Neural progenitor cell (in vitro differentiated cells): ENCODE results near the gene SNAI1. TPM values are rescaled to one million over a fixed set of nuclear protein-coding genes. Genes with fewer than 3 reads are reported as not detected.

ENCODE experiments used
- DNase-seq: peaks from one replicate; pipeline ENCODE4 v3.0.0-alpha.2; 2016; ENCODE audit warnings: low spot score
- H2AFZ ChIP-seq: fragments of 200-600 bp; sonication (generic); replicated peaks from 2 replicates; pipeline ENCODE4 v1.6.1; 2016; ENCODE audit warnings: antibody characterized with exemption
- H3F3A ChIP-seq: fragments of 200-600 bp; sonication (generic); 2 replicates; pipeline ENCODE4 v1.6.1; 2016; ENCODE audit warnings: antibody characterized with exemption, low read depth
- H3K27ac ChIP-seq: fragments of 200-600 bp; sonication (generic); 2 replicates; pipeline ENCODE4 v1.5.1; 2016; ENCODE audit warnings: mild to moderate bottlenecking
- H3K27me3 ChIP-seq: fragments of 200-600 bp; sonication (generic); 2 replicates; pipeline ENCODE4 v1.6.1; 2016; ENCODE audit warnings: mild to moderate bottlenecking, moderate library complexity
- H3K36me3 ChIP-seq: fragments of 200-600 bp; sonication (generic); 2 replicates; pipeline ENCODE4 v1.5.1; 2016
- H3K4me1 ChIP-seq: fragments of 200-600 bp; sonication (generic); 2 replicates; pipeline ENCODE4 v1.6.1; 2016; ENCODE audit warnings: mixed run types
- H3K4me2 ChIP-seq: fragments of 200-600 bp; sonication (generic); 2 replicates; pipeline ENCODE4 v1.6.1; 2016
- H3K4me3 ChIP-seq: fragments of 200-600 bp; sonication (generic); 2 replicates; pipeline ENCODE4 v1.5.1; 2016
- H3K79me2 ChIP-seq: fragments of 200-600 bp; sonication (generic); 2 replicates; pipeline ENCODE4 v1.6.1; 2016; ENCODE audit warnings: low read depth
- H3K9ac ChIP-seq: fragments of 200-600 bp; sonication (generic); 2 replicates; pipeline ENCODE4 v1.6.1; 2016
- H3K9me3 ChIP-seq: fragments of 200-600 bp; sonication (generic); 2 replicates; pipeline ENCODE4 v1.5.1; 2016; ENCODE audit warnings: low read depth
- H4K20me1 ChIP-seq: fragments of 200-600 bp; sonication (generic); 2 replicates; pipeline ENCODE4 v1.6.1; 2016; ENCODE audit warnings: low read depth
- H3K27ac Mint-ChIP-seq: 3 replicates; pipeline ENCODE4 v1.8.0; 2021; ENCODE audit warnings: mixed read lengths
- H3K27me3 Mint-ChIP-seq: 2 replicates; pipeline ENCODE4 v1.8.0; 2022; ENCODE audit warnings: low read depth, mild to moderate bottlenecking, inconsistent platforms, moderate library complexity, mixed read lengths; ENCODE audit not compliant: insufficient read depth
- H3K36me3 Mint-ChIP-seq: 3 replicates; pipeline ENCODE4 v1.8.0; 2021; ENCODE audit warnings: mixed read lengths
- H3K4me1 Mint-ChIP-seq: 3 replicates; pipeline ENCODE4 v1.8.0; 2021; ENCODE audit warnings: mixed read lengths
- H3K4me3 Mint-ChIP-seq: 3 replicates; pipeline ENCODE4 v1.8.0; 2021; ENCODE audit warnings: mild to moderate bottlenecking, moderate library complexity, mixed read lengths
- H3K9me3 Mint-ChIP-seq: 3 replicates; pipeline ENCODE4 v1.8.0; 2020; ENCODE audit warnings: mixed read lengths
- EZH2 ChIP-seq: fragments of 200-600 bp; sonication (generic); IDR thresholded peaks from 2 replicates; pipeline ENCODE4 v1.6.1; 2017; ENCODE audit warnings: antibody characterized with exemption, mild to moderate bottlenecking, moderate library complexity
- EZH2phosphoT487 ChIP-seq: fragments of 200-600 bp; sonication (generic); IDR thresholded peaks from 2 replicates; pipeline ENCODE4 v1.6.1; 2017; ENCODE audit warnings: antibody characterized with exemption
- total RNA-seq: library from RNA; depleted of rRNA; stranded (reverse); fragments of >200 nt; gene quantifications from 2 replicates; pipeline ENCODE4 v1.2.3, GENCODE V29; 2015; ENCODE audit warnings: low replicate concordance
- TF ChIP-seq, protein P1 (sequence below): fragments of 200-600 bp; sonication (generic); IDR thresholded peaks from 2 replicates; pipeline ENCODE4 v1.5.1; 2017; ENCODE audit warnings: antibody characterized with exemption, mild to moderate bottlenecking

SNAI1 gene
- total RNA-seq = 1.1 and 4.0 TPM in 2 replicates

GRCh38 chr20:49982346-49983122 is at the start of gene SNAI1:
TSS of gene SNAI1 (plus strand) at chr20:49982980. CDS start at chr20:49983060, 80 bp downstream.
- peak within 1 kb of the TSS; percentile 10 for H3K27ac Mint-ChIP-seq
- no peaks in the 10 kb centered on the region for H3K36me3 ChIP-seq
- peak within 1 kb of the TSS; percentile 53 for H3K9ac ChIP-seq
- H4K20me1 ChIP-seq = peaks cover 13% of the 10 kb centered on the region
- peaks cover 56% of the 10 kb centered on the region for H3K4me1 ChIP-seq
- H3K4me3 Mint-ChIP-seq = peak within 1 kb of the TSS; percentile 89
- H3K27me3 Mint-ChIP-seq = peaks cover 22% of the 10 kb centered on the region
- DNase-seq = peak; percentile 96
- H3K9me3 ChIP-seq = no peaks in the 10 kb centered on the region
- peak within 1 kb of the TSS; percentile 78 for H3K4me3 ChIP-seq
- peak within 1 kb of the TSS; percentile 55 for H2AFZ ChIP-seq
- no peaks in the 10 kb centered on the region for H3K36me3 Mint-ChIP-seq
- TF ChIP-seq EZH2phosphoT487 = no peak
- TF ChIP-seq, protein P1, sequence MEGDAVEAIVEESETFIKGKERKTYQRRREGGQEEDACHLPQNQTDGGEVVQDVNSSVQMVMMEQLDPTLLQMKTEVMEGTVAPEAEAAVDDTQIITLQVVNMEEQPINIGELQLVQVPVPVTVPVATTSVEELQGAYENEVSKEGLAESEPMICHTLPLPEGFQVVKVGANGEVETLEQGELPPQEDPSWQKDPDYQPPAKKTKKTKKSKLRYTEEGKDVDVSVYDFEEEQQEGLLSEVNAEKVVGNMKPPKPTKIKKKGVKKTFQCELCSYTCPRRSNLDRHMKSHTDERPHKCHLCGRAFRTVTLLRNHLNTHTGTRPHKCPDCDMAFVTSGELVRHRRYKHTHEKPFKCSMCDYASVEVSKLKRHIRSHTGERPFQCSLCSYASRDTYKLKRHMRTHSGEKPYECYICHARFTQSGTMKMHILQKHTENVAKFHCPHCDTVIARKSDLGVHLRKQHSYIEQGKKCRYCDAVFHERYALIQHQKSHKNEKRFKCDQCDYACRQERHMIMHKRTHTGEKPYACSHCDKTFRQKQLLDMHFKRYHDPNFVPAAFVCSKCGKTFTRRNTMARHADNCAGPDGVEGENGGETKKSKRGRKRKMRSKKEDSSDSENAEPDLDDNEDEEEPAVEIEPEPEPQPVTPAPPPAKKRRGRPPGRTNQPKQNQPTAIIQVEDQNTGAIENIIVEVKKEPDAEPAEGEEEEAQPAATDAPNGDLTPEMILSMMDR = peak; percentile 60
- H3K27ac ChIP-seq = no peak within 1 kb of the TSS
- peaks cover 25% of the 10 kb centered on the region for H3K27me3 ChIP-seq
- H3K9me3 Mint-ChIP-seq = no peaks in the 10 kb centered on the region
- peaks cover 16% of the 10 kb centered on the region for H3K79me2 ChIP-seq
- H3K4me1 Mint-ChIP-seq = peaks cover 64% of the 10 kb centered on the region
- H3F3A ChIP-seq = peaks cover 47% of the 10 kb centered on the region
- H3K4me2 ChIP-seq = peak within 1 kb of the TSS; percentile 96

GRCh38 chr20:49935746-49936152 is 47.0 kb upstream of the SNAI1 start:
- DNase-seq = no peak
- TF ChIP-seq EZH2 = no peak
- no peak for TF ChIP-seq EZH2phosphoT487
- TF ChIP-seq, protein P1 = no peak
- Mint-ChIP-seq H3K36me3 (peaks cover 2% of the 10 kb centered on the region), H3K9me3 (no peaks in the 10 kb centered on the region), H3K4me1 (peaks cover 26% of the 10 kb centered on the region), H3K27ac (no peak overlapping the region), H3K4me3 (peak overlapping the region; percentile 99), H3K27me3 (no peaks in the 10 kb centered on the region)
- H2AFZ ChIP-seq = peak overlapping the region; percentile 67
- H3K9ac ChIP-seq = no peak overlapping the region
- H3K4me1 ChIP-seq = peaks cover 15% of the 10 kb centered on the region
- no peaks in the 10 kb centered on the region for H3K36me3 ChIP-seq
- peaks cover 29% of the 10 kb centered on the region for H4K20me1 ChIP-seq
- no peaks in the 10 kb centered on the region for H3F3A ChIP-seq
- H3K4me3 ChIP-seq = peak overlapping the region; percentile 92
- H3K79me2 ChIP-seq = peaks cover 44% of the 10 kb centered on the region
- H3K4me2 ChIP-seq = peak overlapping the region; percentile 49
- no peaks in the 10 kb centered on the region for H3K9me3 ChIP-seq
- H3K27me3 ChIP-seq = no peaks in the 10 kb centered on the region
- H3K27ac ChIP-seq = no peak overlapping the region

- Histone ChIP-seq H3K9ac (peak within 1 kb of the TSS; percentile 64), H3K9me3 (no peaks in the 10 kb centered on the region), H3K79me2 (peaks cover 51% of the 10 kb centered on the region), H3K4me1 (peaks cover 15% of the 10 kb centered on the region), H3K27me3 (no peaks in the 10 kb centered on the region), H3K36me3 (no peaks in the 10 kb centered on the region), H3F3A (no peaks in the 10 kb centered on the region), H3K4me3 (peak within 1 kb of the TSS; percentile 92), H4K20me1 (peaks cover 29% of the 10 kb centered on the region), H3K27ac (no peak within 1 kb of the TSS), H2AFZ (peak within 1 kb of the TSS; percentile 73), H3K4me2 (peak within 1 kb of the TSS; percentile 80)
- Mint-ChIP-seq H3K4me3 (peak within 1 kb of the TSS; percentile 99), H3K27me3 (no peaks in the 10 kb centered on the region), H3K4me1 (peaks cover 27% of the 10 kb centered on the region), H3K9me3 (no peaks in the 10 kb centered on the region), H3K27ac (no peak within 1 kb of the TSS), H3K36me3 (peaks cover 7% of the 10 kb centered on the region)
- DNase-seq = peak; percentile 97
- TF ChIP-seq EZH2 (no peak), EZH2phosphoT487 (no peak)
- TF ChIP-seq, protein P1 = no peak
These were observed 46.4 kb upstream of the SNAI1 start, which contains the start of gene RNF114 for GRCh38 chr20:49936153-49937026. TSS of gene RNF114 (plus strand) at chr20:49936397. CDS start at chr20:49936413, 16 bp downstream.
